Keratinocyte (primary cell): ENCODE data around the gene GSTM4.

Experiments used
- EZH2 ChIP-seq: IDR thresholded peaks from one replicate; pipeline ENCODE4 v1.6.1; 2012; ENCODE audit warnings: inconsistent platforms, mild to moderate bottlenecking, low read length, moderate library complexity
- TF ChIP-seq, protein P1 (sequence below), 3 experiments: IDR thresholded peaks in 1 of 3; conservative IDR thresholded peaks in 1 of 3; optimal IDR thresholded peaks in 1 of 3; 2 replicates in 2 of 3; 3 replicates in 1 of 3; pipeline versions ENCODE3 to v1.5.1; 2011; ENCODE audit warnings: low read length in 3 of 3, mild to moderate bottlenecking in 3 of 3, moderate library complexity in 2 of 3, control low read depth in 1 of 3, inconsistent platforms in 1 of 3; ENCODE audit not compliant: insufficient read depth in 2 of 3; ENCODE audit errors: extremely low read depth in 1 of 3

DNA sequence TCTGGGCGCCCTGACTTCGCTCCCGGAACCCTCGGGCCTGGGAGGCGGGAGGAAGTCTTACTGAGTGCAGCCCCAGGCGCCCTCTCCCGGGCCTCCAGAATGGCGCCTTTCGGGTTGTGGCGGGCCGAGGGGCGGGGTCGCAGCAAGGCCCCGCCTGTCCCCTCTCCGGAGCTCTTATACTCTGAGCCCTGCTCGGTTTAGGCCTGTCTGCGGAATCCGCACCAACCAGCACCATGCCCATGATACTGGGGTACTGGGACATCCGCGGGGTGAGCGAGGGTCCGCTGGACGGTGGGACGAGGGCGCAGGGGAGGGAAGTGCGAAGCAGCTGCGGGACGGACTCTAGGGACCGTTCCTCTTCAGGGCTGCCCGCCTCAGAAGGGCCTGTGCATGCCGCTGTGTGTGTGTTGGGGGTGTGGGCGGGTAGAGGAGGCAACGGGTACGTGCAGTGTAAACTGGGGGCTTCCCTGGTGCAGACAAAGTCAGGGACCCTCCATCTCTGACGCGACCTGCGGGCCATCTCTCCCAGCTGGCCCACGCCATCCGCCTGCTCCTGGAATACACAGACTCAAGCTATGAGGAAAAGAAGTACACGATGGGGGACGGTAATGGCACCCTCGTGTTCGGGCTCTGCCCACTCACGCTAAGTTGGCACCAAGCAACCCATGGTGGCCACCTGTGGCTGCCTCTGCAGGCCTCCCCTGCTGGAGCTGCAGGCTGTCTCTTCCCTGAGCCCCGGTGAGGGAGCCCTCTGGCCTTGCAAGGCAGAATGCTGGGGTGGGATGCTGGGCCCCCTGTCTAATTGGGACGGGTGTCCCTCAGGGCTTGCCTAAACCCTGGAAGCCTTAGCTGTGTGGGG is 32.0 kb downstream of the GSTM4 start, which contains the start of gene GSTM1:
- TF ChIP-seq EZH2: no peak
- TF ChIP-seq, protein P1, sequence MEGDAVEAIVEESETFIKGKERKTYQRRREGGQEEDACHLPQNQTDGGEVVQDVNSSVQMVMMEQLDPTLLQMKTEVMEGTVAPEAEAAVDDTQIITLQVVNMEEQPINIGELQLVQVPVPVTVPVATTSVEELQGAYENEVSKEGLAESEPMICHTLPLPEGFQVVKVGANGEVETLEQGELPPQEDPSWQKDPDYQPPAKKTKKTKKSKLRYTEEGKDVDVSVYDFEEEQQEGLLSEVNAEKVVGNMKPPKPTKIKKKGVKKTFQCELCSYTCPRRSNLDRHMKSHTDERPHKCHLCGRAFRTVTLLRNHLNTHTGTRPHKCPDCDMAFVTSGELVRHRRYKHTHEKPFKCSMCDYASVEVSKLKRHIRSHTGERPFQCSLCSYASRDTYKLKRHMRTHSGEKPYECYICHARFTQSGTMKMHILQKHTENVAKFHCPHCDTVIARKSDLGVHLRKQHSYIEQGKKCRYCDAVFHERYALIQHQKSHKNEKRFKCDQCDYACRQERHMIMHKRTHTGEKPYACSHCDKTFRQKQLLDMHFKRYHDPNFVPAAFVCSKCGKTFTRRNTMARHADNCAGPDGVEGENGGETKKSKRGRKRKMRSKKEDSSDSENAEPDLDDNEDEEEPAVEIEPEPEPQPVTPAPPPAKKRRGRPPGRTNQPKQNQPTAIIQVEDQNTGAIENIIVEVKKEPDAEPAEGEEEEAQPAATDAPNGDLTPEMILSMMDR (optimal IDR thresholded peaks at IDR 0.05 in 1 of 3, IDR thresholded peaks at IDR 0.05 in 1 of 3, conservative IDR thresholded peaks at IDR 0.05 in 1 of 3; ENCODE audit: extremely low read depth in 1 of 3, insufficient read depth in 2 of 3, low read length in 3 of 3): peak in 1 of 3 experiments; percentile 8
